OCI-LY1 (cell line): ENCODE measurements around the gene DPY19L1.

Source experiments
- H2AFZ ChIP-seq: fragments of 200-600 bp; sonication (generic), shearing (Covaris generic); 2 replicates; pipeline ENCODE4 v1.6.0; 2014; ENCODE audit warnings: antibody characterized with exemption, mild to moderate bottlenecking, low read length
- H3F3A ChIP-seq: fragments of 200-600 bp; sonication (generic), shearing (Covaris generic); 2 replicates; pipeline ENCODE4 v1.6.0; 2014; ENCODE audit warnings: mild to moderate bottlenecking, antibody characterized with exemption, low read length, moderate library complexity; ENCODE audit not compliant: insufficient read depth
- H3K27ac ChIP-seq: fragments of 200-600 bp; sonication (generic); 2 replicates; pipeline ENCODE4 v1.5.1; 2014; ENCODE audit warnings: low read length, mixed run types, mild to moderate bottlenecking, low read depth; ENCODE audit not compliant: poor library complexity, severe bottlenecking
- H3K27me3 ChIP-seq: fragments of 200-600 bp; sonication (generic); 2 replicates; pipeline ENCODE4 v1.6.0; 2014; ENCODE audit warnings: antibody characterized with exemption, mild to moderate bottlenecking, low read length, moderate library complexity; ENCODE audit not compliant: insufficient read depth
- H3K36me3 ChIP-seq: fragments of 200-600 bp; sonication (generic); 2 replicates; pipeline ENCODE4 v1.6.1; 2014; ENCODE audit warnings: mild to moderate bottlenecking, antibody characterized with exemption, low read length, moderate library complexity, mixed read lengths; ENCODE audit not compliant: insufficient read depth
- H3K4me1 ChIP-seq: fragments of 200-600 bp; sonication (generic); 2 replicates; pipeline ENCODE4 v1.5.1; 2014; ENCODE audit warnings: mild to moderate bottlenecking, low read length, moderate library complexity; ENCODE audit not compliant: insufficient read depth, severe bottlenecking
- H3K4me2 ChIP-seq: fragments of 200-600 bp; sonication (generic), shearing (Covaris generic); 2 replicates; pipeline ENCODE4 v1.6.1; 2014; ENCODE audit warnings: low read length
- H3K4me3 ChIP-seq: fragments of 200-600 bp; sonication (generic); 2 replicates; pipeline ENCODE4 v1.5.1; 2014; ENCODE audit warnings: low read length, low read depth, mild to moderate bottlenecking, mixed read lengths; ENCODE audit not compliant: poor library complexity, severe bottlenecking
- H3K79me2 ChIP-seq: fragments of 200-600 bp; shearing (Covaris generic); 2 replicates; pipeline ENCODE4 v1.6.1; 2016; ENCODE audit warnings: mixed run types, low read length, mixed read lengths; ENCODE audit not compliant: insufficient read depth
- H3K9ac ChIP-seq: fragments of 200-600 bp; sonication (generic), shearing (Covaris generic); 2 replicates; pipeline ENCODE4 v1.6.1; 2014; ENCODE audit warnings: mild to moderate bottlenecking, low read length, mixed read lengths
- H3K9me2 ChIP-seq: fragments of 200-600 bp; sonication (generic), shearing (Covaris generic); 2 replicates; pipeline ENCODE4 v1.6.1; 2014; ENCODE audit warnings: low read depth, mild to moderate bottlenecking, low read length, mixed read lengths
- H3K9me3 ChIP-seq: fragments of 200-600 bp; shearing (Covaris generic); 2 replicates; pipeline ENCODE4 v1.6.1; 2014; ENCODE audit warnings: low read length, mixed read lengths
- H4K20me1 ChIP-seq: fragments of 200-600 bp; sonication (generic), shearing (Covaris generic); 2 replicates; pipeline ENCODE4 v1.6.0; 2016; ENCODE audit warnings: mild to moderate bottlenecking, low read length; ENCODE audit not compliant: insufficient read depth
- EZH2 ChIP-seq: fragments of 200-600 bp; sonication (generic), shearing (Covaris generic); IDR thresholded peaks from 2 replicates; pipeline ENCODE4 v1.8.0; 2017; ENCODE audit warnings: borderline replicate concordance, mixed run types, mild to moderate bottlenecking, antibody characterized with exemption, low read length, moderate library complexity, mixed read lengths
- TF ChIP-seq, protein P1 (sequence below): fragments of 200-600 bp; sonication (generic), shearing (Covaris generic); IDR thresholded peaks from 2 replicates; pipeline ENCODE4 v1.5.1; 2017; ENCODE audit warnings: mild to moderate bottlenecking, antibody characterized with exemption, low read length, moderate library complexity, mixed read lengths

The DPY19L1 gene

GRCh38 chr7:35035511-35035961, 1.7 kb downstream of the DPY19L1 start:
- H4K20me1 ChIP-seq, result no peaks in the 10 kb centered on the region
- peaks cover 6% of the 10 kb centered on the region; the same call in 1 of the 2 replicates for H3F3A ChIP-seq
- no peaks in the 10 kb centered on the region for H3K9me3 ChIP-seq
- H3K4me3 ChIP-seq, result peak overlapping the region; percentile 68
- H3K27me3 ChIP-seq, result no peaks in the 10 kb centered on the region; the same call in 1 of the 2 replicates
- H3K27ac ChIP-seq, result no peak overlapping the region
- no peaks in the 10 kb centered on the region for H3K79me2 ChIP-seq
- peaks cover 20% of the 10 kb centered on the region for H3K4me1 ChIP-seq
- no peaks in the 10 kb centered on the region for H3K9me2 ChIP-seq
- H3K36me3 ChIP-seq, result no peaks in the 10 kb centered on the region
- no peak overlapping the region for H2AFZ ChIP-seq
- H3K4me2 ChIP-seq, result peak overlapping the region; percentile 83
- H3K9ac ChIP-seq, result no peak overlapping the region; the same call in 1 of the 2 replicates
- TF ChIP-seq EZH2, result no peak
- TF ChIP-seq, protein P1, sequence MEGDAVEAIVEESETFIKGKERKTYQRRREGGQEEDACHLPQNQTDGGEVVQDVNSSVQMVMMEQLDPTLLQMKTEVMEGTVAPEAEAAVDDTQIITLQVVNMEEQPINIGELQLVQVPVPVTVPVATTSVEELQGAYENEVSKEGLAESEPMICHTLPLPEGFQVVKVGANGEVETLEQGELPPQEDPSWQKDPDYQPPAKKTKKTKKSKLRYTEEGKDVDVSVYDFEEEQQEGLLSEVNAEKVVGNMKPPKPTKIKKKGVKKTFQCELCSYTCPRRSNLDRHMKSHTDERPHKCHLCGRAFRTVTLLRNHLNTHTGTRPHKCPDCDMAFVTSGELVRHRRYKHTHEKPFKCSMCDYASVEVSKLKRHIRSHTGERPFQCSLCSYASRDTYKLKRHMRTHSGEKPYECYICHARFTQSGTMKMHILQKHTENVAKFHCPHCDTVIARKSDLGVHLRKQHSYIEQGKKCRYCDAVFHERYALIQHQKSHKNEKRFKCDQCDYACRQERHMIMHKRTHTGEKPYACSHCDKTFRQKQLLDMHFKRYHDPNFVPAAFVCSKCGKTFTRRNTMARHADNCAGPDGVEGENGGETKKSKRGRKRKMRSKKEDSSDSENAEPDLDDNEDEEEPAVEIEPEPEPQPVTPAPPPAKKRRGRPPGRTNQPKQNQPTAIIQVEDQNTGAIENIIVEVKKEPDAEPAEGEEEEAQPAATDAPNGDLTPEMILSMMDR, result peak; percentile 46

DNA sequence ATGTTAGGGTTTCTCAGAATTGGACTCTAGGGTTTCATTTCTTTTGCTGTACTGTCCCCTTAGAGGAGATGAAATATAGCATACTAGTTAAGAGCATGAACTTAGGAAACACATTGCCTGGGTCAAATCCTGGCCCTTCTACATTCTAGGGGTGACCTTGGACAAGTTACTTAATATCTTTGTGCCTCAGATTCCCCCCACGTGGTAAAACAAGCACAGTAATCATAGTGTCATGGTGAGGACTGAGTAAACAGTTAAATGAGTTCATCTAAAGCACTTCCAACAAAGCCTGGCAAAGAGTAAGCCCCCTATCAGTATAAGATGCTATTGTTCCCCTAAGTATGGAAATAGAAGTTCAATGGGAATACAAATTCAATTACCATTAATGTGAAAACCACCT, 5.1 kb downstream of the DPY19L1 start:
- Histone ChIP-seq H3K9me3 (no peaks in the 10 kb centered on the region), H3K36me3 (no peaks in the 10 kb centered on the region), H3K27me3 (no peaks in the 10 kb centered on the region; the same call in 1 of the 2 replicates), H3K4me3 (no peak overlapping the region), H3K4me1 (peaks cover 14% of the 10 kb centered on the region), H3K9me2 (no peaks in the 10 kb centered on the region), H4K20me1 (0 out of 2 replicates have a peak, but pooled peaks cover 3% of the 10 kb centered on the region), H3F3A (peaks cover 6% of the 10 kb centered on the region; the same call in 1 of the 2 replicates), H2AFZ (no peak overlapping the region), H3K4me2 (no peak overlapping the region), H3K79me2 (no peaks in the 10 kb centered on the region), H3K9ac (no peak overlapping the region), H3K27ac (no peak overlapping the region)
- TF ChIP-seq, protein P1, result no peak
- TF ChIP-seq EZH2, result no peak

GRCh38 chr7:35030848-35031247, 6.4 kb downstream of the DPY19L1 start:
- Histone ChIP-seq H3K9ac (no peak overlapping the region), H3K9me2 (no peaks in the 10 kb centered on the region), H3K4me3 (no peak overlapping the region), H4K20me1 (0 out of 2 replicates have a peak, but pooled peaks cover 3% of the 10 kb centered on the region), H3K4me1 (peaks cover 5% of the 10 kb centered on the region), H3F3A (peaks cover under 1% of the 10 kb centered on the region; the same call in 1 of the 2 replicates), H3K27me3 (no peaks in the 10 kb centered on the region; the same call in 1 of the 2 replicates), H3K36me3 (no peaks in the 10 kb centered on the region), H3K79me2 (no peaks in the 10 kb centered on the region), H2AFZ (no peak overlapping the region), H3K27ac (no peak overlapping the region), H3K4me2 (no peak overlapping the region), H3K9me3 (no peaks in the 10 kb centered on the region)
- no peak for TF ChIP-seq EZH2
- TF ChIP-seq, protein P1, result no peak
